Fibroblast of mammary gland (primary cell): Measurements from ENCODE around the gene GLB1L2.

Source experiments
- DNase-seq: peaks from one replicate; pipeline ENCODE4 v3.0.0-alpha.2; 2010; ENCODE audit warnings: low read depth
- H3K4me3 ChIP-seq: 2 replicates; pipeline ENCODE4 v1.5.1; 2011; ENCODE audit warnings: low read depth, mild to moderate bottlenecking, low read length, moderate library complexity; ENCODE audit not compliant: control insufficient read depth
- TF ChIP-seq, protein P1 (sequence below): conservative IDR thresholded peaks from 2 replicates; pipeline ENCODE4 v1.5.1; 2011; ENCODE audit warnings: low read depth, low read length, inconsistent platforms; ENCODE audit not compliant: control insufficient read depth, insufficient read depth

The GLB1L2 gene

DNA sequence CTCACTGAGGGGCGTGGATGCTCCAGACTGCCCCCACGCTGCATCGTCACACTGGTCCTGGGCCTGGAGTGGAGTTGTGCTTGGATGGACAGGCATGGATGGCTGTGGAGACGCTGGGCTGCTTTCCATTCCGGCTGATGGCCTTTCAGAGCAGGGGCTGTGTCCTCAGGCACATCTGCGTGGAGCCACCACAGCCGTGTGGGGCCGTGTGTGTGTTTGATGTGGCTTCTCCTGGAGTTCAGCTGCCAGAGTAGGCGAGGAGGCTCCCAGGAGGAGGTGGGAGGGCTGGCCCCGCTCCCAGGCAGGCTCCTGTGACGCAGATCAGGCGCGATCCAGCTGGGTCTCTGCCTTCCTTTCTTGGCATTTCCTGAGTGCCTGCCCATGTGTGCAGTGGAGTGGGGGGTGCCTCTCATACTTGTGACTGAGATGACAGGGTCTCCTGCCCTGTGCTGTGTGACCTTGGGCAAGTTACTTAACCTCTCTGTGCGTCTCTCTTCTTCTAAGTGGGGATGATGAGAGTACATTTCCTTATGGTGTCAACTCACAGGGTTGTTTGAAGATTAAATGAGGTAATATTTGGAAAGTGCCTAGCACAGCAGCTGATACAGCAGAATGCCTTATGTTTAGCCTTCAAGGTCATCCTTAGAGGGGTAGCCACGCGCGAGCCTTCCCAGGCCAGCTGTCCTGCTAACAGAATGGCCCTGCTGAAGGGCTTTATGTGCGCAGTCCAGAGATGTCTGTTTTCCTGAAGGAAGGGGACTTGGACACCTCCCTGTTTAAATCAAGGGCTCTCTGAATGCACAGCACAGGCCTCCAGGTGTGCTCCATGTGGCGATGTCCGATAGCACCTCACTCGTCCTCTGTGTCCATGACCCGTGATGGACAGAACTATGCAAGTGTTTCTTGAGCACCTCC, 33.5 kb downstream of the GLB1L2 start:
- H3K4me3 ChIP-seq, result no peak overlapping the region
- TF ChIP-seq, protein P1, sequence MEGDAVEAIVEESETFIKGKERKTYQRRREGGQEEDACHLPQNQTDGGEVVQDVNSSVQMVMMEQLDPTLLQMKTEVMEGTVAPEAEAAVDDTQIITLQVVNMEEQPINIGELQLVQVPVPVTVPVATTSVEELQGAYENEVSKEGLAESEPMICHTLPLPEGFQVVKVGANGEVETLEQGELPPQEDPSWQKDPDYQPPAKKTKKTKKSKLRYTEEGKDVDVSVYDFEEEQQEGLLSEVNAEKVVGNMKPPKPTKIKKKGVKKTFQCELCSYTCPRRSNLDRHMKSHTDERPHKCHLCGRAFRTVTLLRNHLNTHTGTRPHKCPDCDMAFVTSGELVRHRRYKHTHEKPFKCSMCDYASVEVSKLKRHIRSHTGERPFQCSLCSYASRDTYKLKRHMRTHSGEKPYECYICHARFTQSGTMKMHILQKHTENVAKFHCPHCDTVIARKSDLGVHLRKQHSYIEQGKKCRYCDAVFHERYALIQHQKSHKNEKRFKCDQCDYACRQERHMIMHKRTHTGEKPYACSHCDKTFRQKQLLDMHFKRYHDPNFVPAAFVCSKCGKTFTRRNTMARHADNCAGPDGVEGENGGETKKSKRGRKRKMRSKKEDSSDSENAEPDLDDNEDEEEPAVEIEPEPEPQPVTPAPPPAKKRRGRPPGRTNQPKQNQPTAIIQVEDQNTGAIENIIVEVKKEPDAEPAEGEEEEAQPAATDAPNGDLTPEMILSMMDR, result no peak
- no peak for DNase-seq

DNA sequence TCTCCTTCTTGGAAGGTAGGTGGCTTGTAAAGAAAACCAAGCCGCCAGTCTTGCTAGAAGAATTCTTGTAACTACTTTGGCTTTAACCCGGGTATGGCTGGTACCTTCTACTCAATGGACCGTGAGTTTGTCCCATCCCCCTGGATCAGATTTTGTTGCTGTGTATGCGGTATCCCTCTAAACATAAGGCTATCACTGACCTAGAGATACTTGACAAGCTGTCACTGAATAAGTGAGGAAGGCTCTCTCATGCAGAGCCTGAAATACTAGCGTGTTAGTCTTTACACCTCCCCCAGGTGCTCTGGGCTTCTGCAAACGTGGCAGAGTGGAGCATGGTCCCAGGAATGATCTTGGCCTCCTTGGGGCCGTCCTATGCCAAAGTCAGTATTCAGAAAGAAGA, 34.5 kb downstream of the GLB1L2 start:
- no peak overlapping the region for H3K4me3 ChIP-seq
- TF ChIP-seq, protein P1, result no peak
- no peak for DNase-seq

DNA sequence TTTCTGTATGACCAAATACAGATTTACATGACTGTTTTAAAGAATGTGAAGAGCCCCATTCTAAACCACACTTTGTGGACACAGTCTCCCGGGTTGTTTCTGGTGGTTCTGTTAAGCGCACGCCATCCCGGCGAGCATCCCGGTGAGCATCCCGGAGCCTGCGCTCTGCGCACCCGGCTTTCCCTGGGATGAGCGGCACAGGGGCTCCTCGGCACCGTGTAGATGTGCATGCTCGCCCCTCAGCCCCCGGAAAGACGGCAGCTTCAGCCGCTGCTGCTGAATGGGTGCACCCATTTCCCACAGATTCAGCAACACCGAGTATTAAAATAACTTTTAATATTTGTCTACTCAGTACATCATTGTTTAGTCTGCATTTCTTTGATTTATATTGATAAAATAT, 36.0 kb downstream of the GLB1L2 start:
- no peak for DNase-seq
- TF ChIP-seq, protein P1, result no peak

DNA sequence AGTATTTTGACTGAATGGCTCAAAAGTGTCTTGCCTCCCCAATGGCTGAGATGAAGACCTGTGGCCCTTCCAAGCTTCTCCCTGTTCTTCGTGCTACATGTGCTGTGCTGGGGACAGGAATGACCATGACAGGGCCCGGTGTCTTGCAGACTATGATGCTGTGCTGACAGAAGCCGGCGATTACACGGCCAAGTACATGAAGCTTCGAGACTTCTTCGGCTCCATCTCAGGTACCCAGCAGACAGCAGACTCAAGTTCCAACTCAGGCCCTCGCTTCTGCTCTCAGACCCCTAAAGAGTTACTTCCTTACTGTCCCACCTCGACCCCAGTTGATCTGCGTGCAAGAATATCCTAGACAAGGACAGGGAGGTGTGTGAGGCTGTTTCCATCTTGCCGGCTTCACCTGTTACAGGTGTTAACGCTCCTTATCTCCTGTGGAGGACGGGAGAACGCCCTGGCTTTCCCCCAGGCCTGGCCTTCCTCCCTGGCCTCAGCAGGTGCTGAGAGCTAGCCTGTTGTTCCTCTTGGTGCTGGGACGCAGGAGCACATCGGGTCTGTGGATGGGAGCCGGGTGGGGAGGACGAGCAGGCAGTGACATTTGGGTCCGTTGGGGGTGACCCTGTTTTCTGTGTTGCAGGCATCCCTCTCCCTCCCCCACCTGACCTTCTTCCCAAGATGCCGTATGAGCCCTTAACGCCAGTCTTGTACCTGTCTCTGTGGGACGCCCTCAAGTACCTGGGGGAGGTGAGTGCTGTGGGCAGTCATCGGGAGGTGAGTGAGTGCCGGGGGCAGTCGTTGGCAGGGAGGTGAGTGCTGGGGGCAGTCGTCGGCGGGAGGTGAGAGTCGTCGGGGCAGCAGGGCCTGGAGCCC, 38.1 kb downstream of the GLB1L2 start:
- TF ChIP-seq, protein P1, result no peak
- no peak for DNase-seq
- no peak overlapping the region for H3K4me3 ChIP-seq

More for the DNA sequence above, 36.0 kb downstream of the GLB1L2 start:
- H3K4me3 ChIP-seq, result no peak overlapping the region

DNA sequence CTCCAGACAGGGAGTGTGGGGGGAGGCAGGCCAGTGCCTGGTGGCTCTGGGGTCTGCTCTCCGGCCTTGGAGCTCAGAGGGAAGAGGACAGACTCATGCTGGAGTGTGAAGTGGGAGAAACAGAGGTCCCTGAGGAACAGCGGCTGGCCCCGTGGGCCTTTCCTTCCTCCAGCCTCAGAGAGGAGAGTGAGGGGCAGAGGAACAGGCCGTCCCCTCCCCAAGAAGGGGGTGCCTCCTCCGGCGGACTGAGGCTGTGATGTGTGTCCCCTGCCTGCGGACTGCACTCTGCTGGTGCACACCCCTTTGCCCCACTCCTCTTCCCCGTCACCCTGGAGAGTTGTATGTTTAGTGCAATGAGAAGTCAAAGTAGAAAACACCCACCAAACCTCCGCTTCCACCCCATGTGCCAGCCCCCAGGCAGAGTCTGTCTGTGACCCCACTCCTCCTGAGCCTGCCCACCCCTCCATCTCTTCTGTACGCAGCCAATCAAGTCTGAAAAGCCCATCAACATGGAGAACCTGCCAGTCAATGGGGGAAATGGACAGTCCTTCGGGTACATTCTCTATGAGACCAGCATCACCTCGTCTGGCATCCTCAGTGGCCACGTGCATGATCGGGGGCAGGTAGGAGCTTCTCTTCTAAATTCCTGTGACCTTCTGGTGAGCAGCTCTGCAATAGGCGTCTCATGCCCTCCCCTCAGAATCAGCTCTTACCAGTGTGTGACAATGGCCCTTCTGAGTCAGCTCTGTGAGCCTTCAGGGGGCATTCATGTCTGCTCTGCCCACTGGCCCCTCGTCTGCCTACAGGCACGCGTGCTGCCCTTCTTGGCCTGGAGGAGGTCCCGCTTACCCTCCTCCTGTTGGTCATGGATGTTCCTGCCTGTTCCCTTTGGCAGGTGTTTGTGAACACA, 39.0 kb downstream of the GLB1L2 start:
- TF ChIP-seq, protein P1, result no peak
- no peak overlapping the region for H3K4me3 ChIP-seq
- DNase-seq, result no peak
